Activated CD4-positive, alpha-beta T cell treated with anti-CD3 and anti-CD28 coated beads for 48 hours (primary cell): ENCODE data around the gene SAGE1.
"Not testable (repeated sequence)": the region's sequence is repeated elsewhere in the genome, so short reads cannot be mapped to it uniquely, and the experiment has no call there.

Experiments used
- DNase-seq: peaks from one replicate; pipeline ENCODE4 v3.0.0-alpha.2; 2020

Gene SAGE1

GRCh38 chrX:135893294-135893817 lies at the start of gene SAGE1, which contains the start of gene CT45A10:
TSS of gene SAGE1 (plus strand) at chrX:135893716. CDS start at chrX:135896243, 2,527 bp downstream.
TSS of gene CT45A10 (minus strand) at chrX:135893444. CDS start at chrX:135885344, 8,100 bp downstream.
- no peak for DNase-seq

GRCh38 chrX:135854438-135854837 lies 39.1 kb upstream of the SAGE1 start, which contains the start of gene CT45A8:
TSS of gene CT45A8 (minus strand) at chrX:135854538. CDS start at chrX:135850783, 3,755 bp downstream.
- not testable (repeated sequence) for DNase-seq

GRCh38 chrX:135871712-135872111 lies 21.8 kb upstream of the SAGE1 start, which contains the start of gene CT45A9:
TSS of gene CT45A9 (minus strand) at chrX:135871812. CDS start at chrX:135868061, 3,751 bp downstream.
- not testable (repeated sequence) for DNase-seq

GRCh38 chrX:135882741-135883140 lies 10.8 kb upstream of the SAGE1 start:
- not testable (repeated sequence) for DNase-seq

- not testable (repeated sequence) for DNase-seq
These were observed 5.3 kb upstream of the SAGE1 start for GRCh38 chrX:135888230-135888629.

- peak; percentile 70 for DNase-seq
These were observed 4.5 kb upstream of the SAGE1 start for GRCh38 chrX:135888976-135889375.

GRCh38 chrX:135890087-135890585 lies 3.4 kb upstream of the SAGE1 start:
- no peak for DNase-seq

- no peak for DNase-seq
These were observed 735 bp upstream of the SAGE1 start for GRCh38 chrX:135892781-135893180.

- DNase-seq: no peak
These were observed 16.7 kb downstream of the SAGE1 start for GRCh38 chrX:135910251-135910650.

GRCh38 chrX:135914404-135914803 lies 20.9 kb downstream of the SAGE1 start:
- no peak for DNase-seq

GRCh38 chrX:135920516-135920915 lies 27.0 kb downstream of the SAGE1 start:
- not testable (repeated sequence) for DNase-seq

GRCh38 chrX:135923353-135923752 lies 29.8 kb downstream of the SAGE1 start:
- no peak for DNase-seq

- DNase-seq: no peak
These were observed 34.4 kb downstream of the SAGE1 start for GRCh38 chrX:135927897-135928296.

- peak; percentile 56 for DNase-seq
These were observed 38.4 kb downstream of the SAGE1 start for GRCh38 chrX:135931644-135932487.

GRCh38 chrX:135944486-135944885 lies 51.0 kb downstream of the SAGE1 start:
- DNase-seq: no peak

- DNase-seq: no peak
These were observed 57.8 kb downstream of the SAGE1 start for GRCh38 chrX:135951291-135951690.
